ENCODE data around the gene DCLRE1A.

GRCh38 chr10:113806503-113806902 is 47.4 kb downstream of the DCLRE1A start:
- TF ChIP-seq CTCF (conservative IDR thresholded peaks at IDR 0.05; ENCODE audit: low read length) = no peak
- no peak for TF ChIP-seq EZH2phosphoT487 (IDR thresholded peaks at IDR 0.05; ENCODE audit: borderline replicate concordance)
